NCI-H345 treated with DMSO at 0.1 percent for 48 hours (cell line): ENCODE results near the gene TGOLN2.
"Not testable (repeated sequence)": the region's sequence is repeated elsewhere in the genome, so short reads cannot be mapped to it uniquely, and the experiment has no call there.

Experiments used
- DNase-seq: peaks from one replicate; lab custom pipeline; 2025; ENCODE audit not compliant: unreplicated experiment; lab: John Stamatoyannopoulos, UW

TGOLN2 gene

GRCh38 chr2:85327822-85328617 is at the start of gene TGOLN2:
TSS of gene TGOLN2 (minus strand) at chr2:85327989. CDS start at chr2:85327962, 27 bp downstream.
- DNase-seq: peak; percentile 84

GRCh38 chr2:85377083-85377482 is 49.3 kb upstream of the TGOLN2 start:
- DNase-seq: no peak

- DNase-seq: no peak
Observed at GRCh38 chr2:85376291-85377065, 48.7 kb upstream of the TGOLN2 start.

- DNase-seq: no peak
Observed at GRCh38 chr2:85371045-85371444, 43.3 kb upstream of the TGOLN2 start.

DNA sequence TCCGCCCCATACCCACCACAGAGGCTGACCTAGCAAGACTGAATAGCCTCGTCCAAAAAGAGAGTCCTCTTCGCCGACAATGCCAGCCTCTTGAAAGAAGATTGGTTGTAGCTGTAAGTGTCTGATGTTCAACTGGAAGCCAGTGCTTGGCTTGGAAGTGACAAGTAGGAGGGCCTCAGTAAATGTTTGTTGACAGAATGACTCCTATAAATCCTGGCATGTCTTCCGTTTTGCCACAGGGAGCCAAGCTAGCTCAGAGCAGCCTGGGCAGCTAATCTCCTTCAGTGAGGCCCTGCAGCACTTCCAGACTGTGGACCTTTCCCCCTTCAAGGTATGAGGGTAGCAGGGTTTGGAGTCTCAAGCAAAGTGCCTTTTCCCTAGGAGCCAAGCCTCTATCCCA is 41.7 kb upstream of the TGOLN2 start:
- no peak for DNase-seq

GRCh38 chr2:85368921-85369320 is 41.1 kb upstream of the TGOLN2 start:
- no peak for DNase-seq

DNA sequence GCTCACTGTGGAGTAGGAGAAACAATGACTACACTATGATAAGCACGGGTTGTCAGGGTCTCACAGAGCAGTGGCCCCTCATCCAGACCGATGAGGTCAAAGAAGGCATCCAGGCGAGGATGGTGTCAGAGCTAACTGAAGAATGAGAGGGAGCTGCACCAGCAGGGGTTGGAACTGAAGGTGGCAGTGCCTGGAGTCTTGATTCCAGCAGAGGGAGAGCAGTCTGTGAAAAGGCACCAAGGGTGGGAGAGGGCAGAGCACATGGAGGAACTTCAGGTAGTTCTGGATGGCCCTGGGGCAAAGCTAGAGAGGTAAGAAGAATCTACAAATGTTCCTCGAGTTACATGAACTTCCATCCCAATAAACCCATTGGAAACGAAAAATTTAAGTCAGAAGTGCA is 39.4 kb upstream of the TGOLN2 start:
- no peak for DNase-seq

GRCh38 chr2:85362653-85363387 is 35.0 kb upstream of the TGOLN2 start:
- not testable (repeated sequence) for DNase-seq

GRCh38 chr2:85357736-85358135 is 29.9 kb upstream of the TGOLN2 start:
- DNase-seq: no peak

DNA sequence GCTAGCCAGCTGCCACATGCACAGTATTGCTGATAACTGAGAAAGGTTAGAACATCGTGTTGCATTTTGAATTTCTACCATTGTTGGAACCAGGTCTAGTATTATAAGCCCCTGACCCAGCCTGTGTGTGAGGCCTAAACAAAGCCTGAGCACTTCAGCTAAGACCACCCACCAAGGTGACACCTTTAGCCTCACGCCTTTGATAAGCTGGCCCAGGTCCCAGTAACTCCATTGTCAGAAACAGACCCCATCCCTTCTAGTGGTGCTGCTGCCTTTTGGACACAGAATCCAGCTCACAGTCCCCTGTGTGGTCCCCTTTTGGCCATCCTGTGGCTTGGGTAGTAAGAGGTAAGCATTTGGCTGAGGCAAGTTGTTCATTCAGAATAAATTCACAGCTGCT is 28.4 kb upstream of the TGOLN2 start:
- DNase-seq: no peak

DNA sequence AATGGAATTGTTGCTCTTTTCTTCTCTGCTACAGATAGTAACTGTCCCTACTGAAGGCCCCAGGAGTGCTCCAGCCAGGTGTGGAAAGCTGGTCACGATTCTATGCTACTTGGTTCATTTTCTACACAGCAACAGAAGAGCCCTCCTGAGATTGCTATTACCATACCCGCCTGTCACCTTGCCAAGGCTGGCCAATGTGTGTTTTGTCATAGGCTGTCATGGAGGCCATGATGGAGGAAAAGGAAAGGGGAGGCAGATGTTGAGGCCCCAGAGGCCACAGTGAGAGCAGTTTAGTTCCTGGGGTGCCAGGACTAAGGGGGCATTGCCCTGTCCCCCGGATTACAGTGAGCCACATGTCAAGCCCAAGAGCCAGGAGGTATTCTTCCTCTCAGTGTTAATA is 27.7 kb upstream of the TGOLN2 start:
- no peak for DNase-seq

DNA sequence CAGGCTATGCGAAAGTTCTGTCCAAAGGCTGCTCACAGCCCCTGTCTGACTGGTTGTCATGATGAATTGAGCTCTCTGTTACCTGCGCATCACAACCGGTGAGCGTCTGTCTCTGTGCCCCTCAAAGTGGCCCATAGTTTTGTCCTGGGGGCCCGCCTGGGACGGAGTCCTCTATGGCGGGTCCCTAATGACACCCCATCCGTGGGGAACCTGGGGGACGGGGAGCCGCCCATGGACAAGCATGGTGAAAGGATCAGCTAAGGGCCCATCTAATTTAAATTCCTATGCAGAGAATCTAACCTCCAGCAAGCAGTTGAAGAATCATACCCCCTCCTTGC is 27.3 kb upstream of the TGOLN2 start:
- DNase-seq: no peak

DNA sequence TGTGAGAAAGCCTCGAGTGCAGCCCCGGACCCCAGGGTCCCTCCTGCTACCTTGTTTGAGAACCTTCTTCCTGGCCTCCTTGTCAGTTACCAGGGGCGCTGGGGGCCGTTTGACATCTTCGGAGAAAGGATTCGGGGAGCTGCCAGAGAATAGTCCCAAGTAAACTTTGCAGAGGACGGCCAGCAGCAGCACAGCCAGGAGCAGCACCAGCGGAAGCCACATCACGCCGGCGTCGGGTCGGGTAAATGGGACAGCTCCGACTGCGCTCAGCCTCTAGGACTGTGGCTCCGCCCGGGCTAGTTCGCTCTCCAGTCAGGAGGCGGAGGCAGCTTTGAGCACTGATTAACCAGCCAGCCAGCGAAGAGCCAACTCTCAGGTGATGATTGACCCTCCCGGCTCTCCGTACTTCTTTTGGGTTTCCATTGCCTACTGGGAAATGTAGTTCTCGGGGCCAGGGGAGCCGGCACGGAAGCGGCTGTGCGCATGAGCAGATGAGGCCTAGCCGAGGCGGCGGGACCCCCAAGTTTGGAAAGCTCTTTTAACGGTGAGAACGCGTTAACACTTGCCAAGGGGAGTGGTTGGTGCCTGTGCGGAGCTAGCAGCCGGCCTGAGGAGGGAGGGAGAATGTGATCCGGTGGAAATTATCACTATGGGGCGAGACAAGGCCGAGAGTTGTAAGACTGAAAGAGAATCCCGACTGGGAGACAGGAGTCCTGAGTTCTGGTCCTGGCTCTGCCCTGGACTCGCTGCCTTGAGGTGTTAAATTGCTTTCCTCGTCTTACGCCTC is 26.7 kb upstream of the TGOLN2 start, which contains the start of the genes ELMOD3 and RETSAT:
Gene ELMOD3, plus strand, starts transcription at position 484 of the 787 bp plus-strand sequence. CDS start 2,430 bp downstream, outside the sequence.
Gene RETSAT, minus strand, starts transcription at position 243 of the 787 bp plus-strand sequence. Its CDS starts 21 bp downstream, at position 222.
- DNase-seq: peak; percentile 97

DNA sequence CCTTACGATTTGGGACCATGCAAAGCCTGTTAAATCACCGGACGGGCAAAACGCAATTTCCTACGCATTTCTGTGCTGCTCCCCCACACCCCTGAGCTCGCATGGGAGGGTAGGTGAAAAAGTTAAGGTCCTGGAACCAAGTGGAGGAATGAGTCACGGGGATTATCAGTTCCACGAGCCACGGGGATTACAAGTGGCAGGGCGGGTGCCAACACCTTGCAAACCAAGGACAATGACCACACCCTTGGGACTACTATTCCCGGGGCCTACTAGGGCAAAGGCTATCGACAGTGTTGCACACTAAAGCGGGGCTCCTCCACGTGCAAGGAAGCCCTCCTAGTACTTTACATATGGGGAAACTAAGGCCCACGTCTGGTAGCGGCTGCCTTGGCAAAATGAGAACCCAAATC is 26.1 kb upstream of the TGOLN2 start:
- no peak for DNase-seq

DNA sequence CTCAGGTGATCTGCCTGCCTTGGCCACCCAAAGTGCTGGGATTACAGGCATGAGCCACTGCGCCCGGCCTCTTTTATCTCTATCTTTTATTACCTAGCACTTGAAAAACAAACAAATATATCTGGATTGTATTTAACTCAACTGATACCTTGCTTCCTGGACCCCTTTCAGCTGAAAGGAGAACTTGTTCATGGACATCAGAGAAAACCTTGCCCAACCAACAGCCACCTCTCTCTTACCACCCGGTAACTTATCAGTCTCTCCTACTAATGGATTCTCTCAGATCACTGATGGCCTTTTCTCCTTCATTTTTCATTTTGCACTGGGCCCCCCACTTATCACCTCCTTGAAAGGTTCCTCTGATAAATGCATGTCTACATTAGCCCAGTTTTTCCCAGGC is 19.8 kb upstream of the TGOLN2 start:
- DNase-seq: no peak

GRCh38 chr2:85344356-85344954 is 16.7 kb upstream of the TGOLN2 start:
- no peak for DNase-seq

GRCh38 chr2:85343207-85343895 is 15.6 kb upstream of the TGOLN2 start:
- not testable (repeated sequence) for DNase-seq

GRCh38 chr2:85342156-85342555 is 14.4 kb upstream of the TGOLN2 start:
- DNase-seq: no peak

- no peak for DNase-seq
Observed at GRCh38 chr2:85341269-85342029, 13.7 kb upstream of the TGOLN2 start.
